ENCODE measurements around the gene TOR1A. TPM values are rescaled to one million over a fixed set of nuclear protein-coding genes. Genes with fewer than 3 reads are reported as not detected.

TOR1A gene
- total and polyA plus RNA-seq, 2 experiments from 2014 or later: 23.6 to 45.7 TPM

- Histone ChIP-seq H2AFZ (no peak overlapping the region), H3K27me3 (ENCODE audit: insufficient read depth) (no peaks in the 10 kb centered on the region), H4K20me1 (replicated peaks; ENCODE audit: insufficient read depth) (peaks cover 18% of the 10 kb centered on the region), H3K4me2 (no peak overlapping the region), H3K4me1 (ENCODE audit: insufficient read depth) (no peaks in the 10 kb centered on the region), H3K4me3 (no peak overlapping the region), H3F3A (replicated peaks; ENCODE audit: low read depth) (peaks cover 18% of the 10 kb centered on the region; the same call in 1 of the 2 replicates), H3K9me2 (ENCODE audit: insufficient read depth) (no peaks in the 10 kb centered on the region), H3K79me2 (replicated peaks; ENCODE audit: insufficient read depth) (peaks cover 8% of the 10 kb centered on the region), H3K27ac (ENCODE audit: low read depth) (no peak overlapping the region), H3K36me3 (ENCODE audit: insufficient read depth) (peaks cover 5% of the 10 kb centered on the region; the same call in 1 of the 2 replicates)
- ATAC-seq (no peak), DNase-seq (ENCODE audit: low spot score) (no peak)
- TF ChIP-seq ETS1 (IDR thresholded peaks at IDR 0.05) (no peak), EZH2 (IDR thresholded peaks at IDR 0.05; ENCODE audit: low read depth, unreplicated experiment) (no peak), POLR2AphosphoS5 (IDR thresholded peaks at IDR 0.05; ENCODE audit: low read depth) (no peak), EZH2phosphoT487 (IDR thresholded peaks at IDR 0.05; ENCODE audit: unreplicated experiment) (no peak), CREB1 (CRISPR knock-in tag; IDR thresholded peaks at IDR 0.05; ENCODE audit: low read depth) (no peak), REST (IDR thresholded peaks at IDR 0.05; ENCODE audit: unreplicated experiment) (no peak), STAT1 (IDR thresholded peaks at IDR 0.05; ENCODE audit: unreplicated experiment) (no peak)
- Mint-ChIP-seq H3K4me3 (no peak overlapping the region), H3K9me3 (no peaks in the 10 kb centered on the region), H3K27ac (no peak overlapping the region), H3K36me3 (ENCODE audit: low read depth) (peaks cover 67% of the 10 kb centered on the region), H3K27me3 (ENCODE audit: insufficient read depth, low read depth, poor library complexity) (peaks cover 10% of the 10 kb centered on the region), H3K4me1 (no peaks in the 10 kb centered on the region)
Observed at GRCh38 chr9:129813661-129814060, 10.3 kb downstream of the TOR1A start.

- no peaks in the 10 kb centered on the region for H3K9me3 Mint-ChIP-seq
- peaks cover 18% of the 10 kb centered on the region; the same call in 1 of the 2 replicates for H3F3A ChIP-seq (replicated peaks; ENCODE audit: low read depth)
- H3K79me2 ChIP-seq (replicated peaks; ENCODE audit: insufficient read depth): peaks cover 15% of the 10 kb centered on the region
- H3K4me3 ChIP-seq: no peak overlapping the region
- no peak for ATAC-seq
- no peak overlapping the region for H3K27ac Mint-ChIP-seq
- no peak for DNase-seq (ENCODE audit: low spot score)
- peaks cover 5% of the 10 kb centered on the region; the same call in 1 of the 2 replicates for H3K36me3 ChIP-seq (ENCODE audit: insufficient read depth)
- no peak for TF ChIP-seq ZNF462 (CRISPR knock-in tag; IDR thresholded peaks at IDR 0.05)
- no peak for TF ChIP-seq ZNF114 (CRISPR knock-in tag; IDR thresholded peaks at IDR 0.05)
- peaks cover 10% of the 10 kb centered on the region for H3K27me3 Mint-ChIP-seq (ENCODE audit: insufficient read depth, low read depth, poor library complexity)
- H3K4me1 Mint-ChIP-seq: no peaks in the 10 kb centered on the region
- no peak overlapping the region for H3K4me2 ChIP-seq
- H3K9me2 ChIP-seq (ENCODE audit: insufficient read depth): no peaks in the 10 kb centered on the region
- H4K20me1 ChIP-seq (replicated peaks; ENCODE audit: insufficient read depth): peaks cover 19% of the 10 kb centered on the region
- no peaks in the 10 kb centered on the region for H3K27me3 ChIP-seq (ENCODE audit: insufficient read depth)
- no peak overlapping the region for H2AFZ ChIP-seq
- H3K36me3 Mint-ChIP-seq (ENCODE audit: low read depth): peaks cover 68% of the 10 kb centered on the region
- no peak overlapping the region for H3K4me3 Mint-ChIP-seq
- H3K27ac ChIP-seq (ENCODE audit: low read depth): no peak overlapping the region
- no peaks in the 10 kb centered on the region for H3K4me1 ChIP-seq (ENCODE audit: insufficient read depth)
Observed at GRCh38 chr9:129812385-129812784, 11.6 kb downstream of the TOR1A start.

Measured in GM23338 (cell line).